ENCODE data around the gene SLFN12. TPM values are rescaled to one million over a fixed set of nuclear protein-coding genes. Genes with fewer than 3 reads are reported as not detected.
"Not testable (repeated sequence)": the region's sequence is repeated elsewhere in the genome, so short reads cannot be mapped to it uniquely, and the experiment has no call there.

Gene SLFN12
- total RNA-seq = 16.0 TPM

DNA sequence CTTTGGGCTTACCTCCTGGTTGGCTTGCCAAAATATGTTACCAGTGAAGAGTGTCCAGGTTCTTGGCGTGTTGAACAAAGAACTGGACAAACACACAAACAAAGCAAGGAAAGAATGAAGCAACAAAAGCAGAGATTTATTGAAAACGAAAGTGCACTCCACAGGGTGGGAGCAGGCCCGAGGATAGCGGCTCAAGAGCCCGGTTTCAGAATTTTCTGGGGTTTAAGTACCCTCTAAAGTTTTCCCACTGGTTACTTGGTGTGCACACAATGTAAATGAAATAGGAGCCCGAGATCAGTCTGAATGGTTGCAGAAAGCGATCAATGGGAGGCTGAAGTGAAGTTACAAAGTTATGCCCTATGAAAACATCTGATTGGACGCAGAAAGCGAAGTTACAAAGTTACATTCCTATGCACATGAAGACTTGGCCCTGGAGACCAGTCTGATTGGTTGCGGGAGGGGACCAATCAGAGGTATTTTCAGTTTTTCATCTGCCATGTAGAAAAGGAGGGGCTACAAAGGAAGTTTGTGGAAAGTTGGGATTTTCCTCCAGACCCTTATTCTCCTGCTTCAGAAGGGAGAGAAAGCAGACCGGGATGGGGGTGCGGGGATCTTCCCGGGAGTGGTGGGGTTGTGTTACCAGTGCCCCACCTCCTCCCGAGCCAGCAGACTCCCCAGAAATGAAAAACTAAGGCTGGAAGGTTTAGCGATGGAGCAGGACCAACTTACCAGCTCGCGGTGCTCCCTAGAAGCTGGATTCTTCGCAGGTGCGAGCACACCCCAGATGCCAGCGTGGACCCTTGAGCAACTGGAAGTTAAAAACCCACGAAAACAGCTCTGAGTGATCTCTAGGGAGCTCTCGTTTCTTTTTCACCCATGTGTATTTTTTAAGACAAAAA, at the start of gene SLFN12:
Gene SLFN12 (minus strand): TSS at position 325 of the 899 bp plus-strand sequence. CDS start 9,472 bp downstream, outside the sequence.
- peak; percentile 88 for DNase-seq (ENCODE audit: low spot score)

GRCh38 chr17:35479271-35479670, 47.0 kb upstream of the SLFN12 start:
- DNase-seq (ENCODE audit: low spot score) = no peak

GRCh38 chr17:35477248-35477647, 44.9 kb upstream of the SLFN12 start:
- DNase-seq (ENCODE audit: low spot score) = no peak

DNA sequence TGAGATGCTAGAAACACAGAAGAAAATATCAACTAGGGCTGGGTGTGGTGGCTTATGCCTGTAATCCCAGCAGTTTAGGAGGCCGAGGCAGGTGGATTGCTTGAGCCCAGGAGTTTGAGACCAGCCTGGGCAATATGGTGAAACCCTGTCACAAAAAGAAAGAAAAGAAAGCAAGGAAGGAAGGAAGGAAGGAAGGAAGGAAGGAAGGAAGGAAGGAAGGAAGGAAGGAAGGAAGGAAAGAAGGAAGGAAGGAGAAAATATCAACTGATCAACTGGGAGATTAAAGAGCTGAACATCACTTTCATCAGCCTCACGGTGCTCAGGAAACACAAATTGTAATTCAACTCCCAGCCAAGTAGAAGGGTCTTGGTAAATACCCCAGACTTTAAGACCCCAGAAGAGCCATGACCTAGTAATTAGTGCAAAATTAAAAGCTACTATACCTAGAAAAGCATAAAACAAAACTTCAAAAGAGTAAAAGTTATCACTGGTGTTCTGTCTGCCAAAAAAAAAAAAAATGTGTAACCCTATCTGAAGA, 44.1 kb upstream of the SLFN12 start:
- no peak for DNase-seq (ENCODE audit: low spot score)

- no peak for DNase-seq (ENCODE audit: low spot score)
Measured at GRCh38 chr17:35468475-35468874, 36.2 kb upstream of the SLFN12 start.

- DNase-seq (ENCODE audit: low spot score) = no peak
Measured at GRCh38 chr17:35467824-35468223, 35.5 kb upstream of the SLFN12 start.

DNA sequence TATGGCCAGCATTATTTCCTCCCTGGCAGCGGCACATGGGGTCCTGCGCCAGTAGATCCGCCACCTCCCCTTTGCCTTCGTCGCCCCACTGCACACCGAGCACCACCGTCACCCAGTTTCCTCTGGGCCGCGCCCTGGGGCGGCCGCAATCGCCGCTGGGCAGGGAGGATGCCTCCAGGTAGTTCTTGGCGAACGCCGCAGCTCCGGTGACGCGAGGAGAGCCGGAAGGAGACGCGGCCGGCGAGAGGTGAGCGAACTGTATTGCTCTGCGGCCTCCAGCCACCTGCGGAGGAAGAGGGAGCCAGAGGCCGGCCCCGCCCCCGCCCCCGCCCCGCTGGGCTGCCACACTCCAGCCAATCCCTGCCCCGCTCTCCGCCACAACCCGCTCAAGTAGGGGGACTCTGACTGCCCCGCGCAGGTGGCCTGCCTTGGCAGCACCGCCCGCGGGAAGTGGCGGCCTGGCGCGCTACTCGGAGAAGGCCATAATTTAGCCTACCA, 28.1 kb upstream of the SLFN12 start:
- peak; percentile 71 for DNase-seq (ENCODE audit: low spot score)

DNA sequence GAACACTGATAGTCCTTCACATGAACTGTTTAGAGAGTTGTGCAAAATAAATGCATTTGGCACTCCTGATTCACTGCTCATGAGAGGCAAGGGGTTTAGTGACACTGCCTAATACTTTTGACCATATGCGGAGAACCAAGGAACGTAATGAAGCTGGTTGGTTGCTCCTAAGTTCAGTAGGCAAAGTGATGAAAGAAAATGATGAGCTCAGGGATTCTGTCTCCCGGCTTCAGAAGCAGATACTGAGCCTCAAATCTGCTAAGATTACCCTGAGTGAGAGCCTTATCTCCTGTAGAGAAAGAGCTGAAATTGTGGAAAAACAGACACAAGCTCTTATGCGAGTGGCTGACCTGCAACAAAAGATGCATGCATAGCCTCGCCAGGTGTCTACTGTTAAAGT, 21.7 kb upstream of the SLFN12 start:
- not testable (repeated sequence) for DNase-seq (ENCODE audit: low spot score)

GRCh38 chr17:35453171-35453570, 20.9 kb upstream of the SLFN12 start:
- DNase-seq (ENCODE audit: low spot score) = no peak

GRCh38 chr17:35449371-35449931, 17.2 kb upstream of the SLFN12 start:
- DNase-seq (ENCODE audit: low spot score) = no peak

GRCh38 chr17:35448899-35449227, 16.6 kb upstream of the SLFN12 start:
- no peak for DNase-seq (ENCODE audit: low spot score)

GRCh38 chr17:35448214-35448898, 16.1 kb upstream of the SLFN12 start, which contains the start of gene SLFN13:
TSS of gene SLFN13 (minus strand) at chr17:35448766. CDS start at chr17:35445680, 3,086 bp downstream.
- DNase-seq (ENCODE audit: low spot score) = peak; percentile 85

GRCh38 chr17:35447499-35447898, 15.2 kb upstream of the SLFN12 start:
- no peak for DNase-seq (ENCODE audit: low spot score)

- DNase-seq (ENCODE audit: low spot score) = no peak
Measured at GRCh38 chr17:35438433-35438832, 6.1 kb upstream of the SLFN12 start.

DNA sequence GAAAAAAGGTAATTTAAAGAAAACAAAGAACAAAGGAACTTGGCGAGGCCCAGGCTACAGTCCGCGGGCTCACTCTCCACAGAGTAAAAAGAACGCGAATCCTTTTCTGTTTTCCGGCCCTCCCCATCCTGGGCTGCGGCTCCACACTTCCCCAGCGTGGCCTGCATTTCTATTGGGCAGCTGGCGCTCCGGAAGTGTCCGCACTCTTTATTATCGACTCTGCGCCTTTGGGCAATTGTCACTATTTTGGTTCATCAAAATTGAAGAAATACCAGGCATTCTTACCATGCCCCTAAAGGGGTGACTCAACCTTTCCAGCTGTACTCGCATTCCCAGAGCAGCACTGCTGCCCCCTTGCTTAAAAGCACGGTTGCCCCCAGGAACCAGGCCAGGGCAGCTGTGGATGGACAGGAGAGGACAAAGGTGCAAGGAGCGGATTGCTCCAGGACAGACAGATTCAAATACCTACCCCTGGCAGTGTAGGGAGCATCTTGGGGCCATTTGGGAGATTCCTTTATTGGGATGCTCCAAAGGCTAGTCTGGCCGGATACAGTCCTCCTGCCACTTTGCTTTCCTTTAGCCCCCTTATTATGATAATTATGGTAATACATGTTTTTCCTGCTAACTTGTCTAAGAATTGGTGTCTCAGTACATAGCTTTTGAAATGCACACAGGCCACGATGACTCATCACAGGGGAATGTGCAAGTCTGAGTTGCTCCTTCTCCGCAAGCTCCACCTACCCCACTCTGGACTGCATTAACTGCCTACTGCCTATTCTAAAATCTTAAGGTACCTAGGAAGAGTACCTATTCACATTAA, 985 bp upstream of the SLFN12 start:
- DNase-seq (ENCODE audit: low spot score) = peak; percentile 93

DNA sequence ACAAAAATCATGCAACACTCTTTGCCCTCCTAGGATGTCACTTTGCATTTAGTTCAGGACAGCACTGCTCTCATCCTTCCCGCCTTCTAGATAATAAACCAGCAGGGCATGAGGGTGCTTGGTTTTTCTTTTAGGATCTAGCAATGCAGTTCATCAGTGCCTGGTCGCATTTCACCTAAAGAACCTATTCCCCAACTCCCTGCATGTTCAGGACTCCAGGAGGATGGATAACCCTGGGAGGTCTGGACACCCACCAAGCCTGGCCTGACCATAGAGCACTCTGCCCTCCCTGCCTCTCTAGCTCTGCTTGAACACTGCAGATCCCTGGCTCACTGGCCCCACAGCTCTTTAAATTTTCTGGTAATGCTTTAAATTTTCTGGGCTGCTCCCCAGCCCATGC, 2.6 kb downstream of the SLFN12 start:
- DNase-seq (ENCODE audit: low spot score) = no peak

DNA sequence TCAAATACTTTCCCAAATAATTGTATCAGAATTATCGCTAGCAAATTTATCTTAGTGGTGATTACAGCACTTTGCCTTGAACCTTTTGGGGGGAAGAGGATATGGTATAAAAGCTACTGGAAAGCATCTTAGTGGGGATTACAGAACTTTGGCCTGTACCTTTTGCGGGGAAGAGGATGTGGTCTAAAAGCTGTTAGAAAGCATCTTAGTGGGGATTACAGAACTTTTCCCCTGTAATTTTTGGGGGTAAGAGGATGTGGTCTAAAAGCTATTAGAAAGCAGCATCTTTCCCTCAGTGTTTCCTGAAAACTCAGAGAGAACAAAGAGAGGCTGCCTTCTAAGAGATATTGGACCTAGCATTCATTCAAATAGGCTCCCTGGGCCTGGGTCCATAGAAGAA, 4.1 kb downstream of the SLFN12 start:
- DNase-seq (ENCODE audit: low spot score) = no peak

DNA sequence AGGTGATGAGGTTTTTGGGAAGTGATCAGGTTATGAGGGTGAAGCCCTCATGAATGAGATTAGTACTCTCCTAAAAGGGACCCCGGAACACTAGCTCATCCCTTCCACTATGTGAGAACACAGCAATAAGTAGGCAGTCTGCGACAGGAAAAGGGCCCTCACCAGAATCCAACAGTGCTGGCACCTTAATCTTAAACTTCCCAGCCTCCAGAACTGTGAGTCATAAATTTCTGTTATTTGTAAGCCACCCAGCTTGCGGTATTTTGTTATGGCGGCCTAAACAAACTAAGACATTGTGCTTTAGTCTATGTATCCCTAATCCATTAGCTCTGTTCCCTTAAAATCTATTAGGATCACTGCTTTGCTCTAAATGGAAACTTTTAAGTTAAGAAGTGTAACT, 8.5 kb downstream of the SLFN12 start:
- DNase-seq (ENCODE audit: low spot score) = no peak

DNA sequence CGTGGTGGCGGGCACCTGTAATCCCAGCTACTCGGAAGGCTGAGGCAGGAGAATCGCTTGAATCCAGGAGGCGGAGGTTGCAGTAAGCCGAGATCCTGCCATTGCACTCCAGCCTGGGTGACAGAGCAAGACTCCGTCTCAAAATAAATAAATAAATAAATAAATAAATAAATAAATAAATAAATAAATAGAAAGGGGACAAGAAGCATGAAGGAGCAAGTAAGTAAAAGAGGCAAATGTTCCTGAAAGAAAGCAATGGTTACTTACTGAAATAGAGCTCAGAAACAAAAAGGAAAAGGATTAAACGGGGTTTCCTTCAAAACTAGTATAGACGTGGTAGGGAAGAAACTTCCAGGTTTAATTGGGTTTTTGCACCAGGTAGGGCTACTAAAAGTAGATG, 11.2 kb downstream of the SLFN12 start:
- not testable (repeated sequence) for DNase-seq (ENCODE audit: low spot score)

GRCh38 chr17:35416659-35417058, 15.6 kb downstream of the SLFN12 start:
- no peak for DNase-seq (ENCODE audit: low spot score)

- not testable (repeated sequence) for DNase-seq (ENCODE audit: low spot score)
Measured at GRCh38 chr17:35414707-35415106, 17.6 kb downstream of the SLFN12 start.
